ENCODE measurements around the gene FXR2.

The FXR2 gene

GRCh38 chr17:7569571-7569970 lies 45.1 kb downstream of the FXR2 start:
- DNase-seq: no peak

- no peak for DNase-seq
Measured at GRCh38 chr17:7563115-7563869, 51.4 kb downstream of the FXR2 start.

GRCh38 chr17:7562208-7562605 lies 52.5 kb downstream of the FXR2 start:
- no peak for DNase-seq

- peak; percentile 95 for DNase-seq
Measured at GRCh38 chr17:7561589-7562207, 53.0 kb downstream of the FXR2 start, which contains the start of gene SENP3. Gene SENP3, plus strand, starts transcription at chr17:7561919. Its CDS starts 1,158 bp downstream, at chr17:7563077.

GRCh38 chr17:7561028-7561575 lies 53.6 kb downstream of the FXR2 start:
- DNase-seq: peak; percentile 86

- peak; percentile 67 for DNase-seq
Measured at GRCh38 chr17:7560172-7561027, 54.3 kb downstream of the FXR2 start.

GRCh38 chr17:7559320-7560171 lies 55.2 kb downstream of the FXR2 start:
- no peak for DNase-seq

- no peak for DNase-seq
Measured at GRCh38 chr17:7558544-7559319, 56.0 kb downstream of the FXR2 start, which contains the start of gene TNFSF13. Gene TNFSF13, plus strand, starts transcription at chr17:7558750. Its CDS starts 290 bp downstream, at chr17:7559040.

GRCh38 chr17:7557775-7558543 lies 56.7 kb downstream of the FXR2 start:
- no peak for DNase-seq

- DNase-seq: no peak
Measured at GRCh38 chr17:7557147-7557764, 57.4 kb downstream of the FXR2 start.

GRCh38 chr17:7556627-7557026 lies 58.1 kb downstream of the FXR2 start:
- no peak for DNase-seq

- no peak for DNase-seq
Measured at GRCh38 chr17:7555320-7555948, 59.3 kb downstream of the FXR2 start.

- DNase-seq: no peak
Measured at GRCh38 chr17:7553356-7553755, 61.3 kb downstream of the FXR2 start.

GRCh38 chr17:7552621-7553051 lies 62.1 kb downstream of the FXR2 start:
- peak; percentile 55 for DNase-seq

GRCh38 chr17:7551396-7551795 lies 63.3 kb downstream of the FXR2 start:
- no peak for DNase-seq

GRCh38 chr17:7550344-7550743 lies 64.4 kb downstream of the FXR2 start:
- no peak for DNase-seq

- DNase-seq: peak; percentile 45
Measured at GRCh38 chr17:7549401-7550055, 65.2 kb downstream of the FXR2 start.

GRCh38 chr17:7548585-7549400 lies 65.9 kb downstream of the FXR2 start, which contains the start of gene TNFSF12:
Gene TNFSF12, plus strand, starts transcription at chr17:7549058. Its CDS starts 96 bp downstream, at chr17:7549154.
- DNase-seq: peak; percentile 63

All from CD4-positive, alpha-beta T cell treated with Interleukin-12 subunit alpha and Interleukin-12 subunit beta, for 1 hour (primary cell).